CD14-positive monocyte (primary cell): ENCODE data around the gene GALT. TPM values are rescaled to one million over a fixed set of nuclear protein-coding genes. Genes with fewer than 3 reads are reported as not detected.

Experiments used
- DNase-seq, 3 donors: peaks; one replicate each; pipeline ENCODE4 v3.0.0-alpha.2; 2011 to 2022
- H2AFZ ChIP-seq: 2 replicates; pipeline ENCODE4 v1.6.0; 2012; ENCODE audit warnings: mild to moderate bottlenecking, low read depth, low read length, inconsistent platforms; ENCODE audit not compliant: insufficient read depth, poor library complexity, severe bottlenecking
- H3K27ac ChIP-seq, 2 donors: 1 replicate in 1 of 2; 2 replicates in 1 of 2; pipeline ENCODE4 v1.5.1; 2012 to 2013; ENCODE audit warnings: low read length in 2 of 2, control low read depth in 1 of 2, inconsistent platforms in 1 of 2, low read depth in 1 of 2, mild to moderate bottlenecking in 1 of 2
- H3K27me3 ChIP-seq, 2 donors: one replicate each; pipeline versions ENCODE4 v1.6.0 to v1.6.1; 2011 to 2013; ENCODE audit warnings: low read length in 2 of 2; ENCODE audit not compliant: control insufficient read depth in 2 of 2, insufficient read depth in 2 of 2
- H3K36me3 ChIP-seq, 2 donors: replicated peaks in 1 of 2; 1 replicate in 1 of 2; 2 replicates in 1 of 2; pipeline versions ENCODE4 v1.5.1 to v1.6.1; 2012 to 2013; ENCODE audit warnings: low read length in 2 of 2, control low read depth in 1 of 2, inconsistent platforms in 1 of 2, mild to moderate bottlenecking in 1 of 2; ENCODE audit not compliant: insufficient read depth in 2 of 2, control insufficient read depth in 1 of 2
- H3K4me1 ChIP-seq, 2 donors: 1 replicate in 1 of 2; 2 replicates in 1 of 2; pipeline versions ENCODE4 v1.5.1 to v1.6.1; 2012 to 2013; ENCODE audit warnings: low read length in 2 of 2, control low read depth in 1 of 2, inconsistent platforms in 1 of 2, mild to moderate bottlenecking in 1 of 2, moderate library complexity in 1 of 2; ENCODE audit not compliant: insufficient read depth in 2 of 2, control insufficient read depth in 1 of 2
- H3K4me2 ChIP-seq: replicated peaks from 2 replicates; pipeline ENCODE3; 2012; ENCODE audit warnings: low read length, moderate library complexity, mild to moderate bottlenecking; ENCODE audit not compliant: poor library complexity, severe bottlenecking; ENCODE audit errors: extremely low read depth
- H3K4me3 ChIP-seq, 3 experiments: fragments of 200-600 bp in 1 of 3; sonication (generic) in 1 of 3; replicated peaks in 1 of 3; 1 replicate in 2 of 3; 2 replicates in 1 of 3; pipeline ENCODE4 v1.5.1; 2011 to 2013; ENCODE audit warnings: low read length in 3 of 3, mild to moderate bottlenecking in 3 of 3, control low read depth in 2 of 3, low read depth in 2 of 3, inconsistent platforms in 1 of 3, moderate library complexity in 1 of 3
- H3K79me2 ChIP-seq: 2 replicates; pipeline ENCODE4 v1.6.0; 2012; ENCODE audit warnings: mild to moderate bottlenecking, control low read depth, inconsistent platforms, low read length, moderate library complexity; ENCODE audit not compliant: insufficient read depth
- H3K9ac ChIP-seq: 2 replicates; pipeline ENCODE4 v1.6.0; 2017; ENCODE audit warnings: low read length, mild to moderate bottlenecking; ENCODE audit not compliant: insufficient read depth, poor library complexity, severe bottlenecking
- H3K9me3 ChIP-seq, 2 donors: replicated peaks in 1 of 2; 1 replicate in 1 of 2; 2 replicates in 1 of 2; pipeline versions ENCODE4 v1.5.1 to v1.6.1; 2012 to 2013; ENCODE audit warnings: low read length in 2 of 2, control low read depth in 1 of 2; ENCODE audit not compliant: control insufficient read depth in 1 of 2, insufficient read depth in 1 of 2
- H4K20me1 ChIP-seq: 2 replicates; pipeline ENCODE4 v1.6.0; 2012; ENCODE audit warnings: mild to moderate bottlenecking, low read length, control low read depth, moderate library complexity; ENCODE audit not compliant: insufficient read depth
- H3K27ac Mint-ChIP-seq, 7 donors: one replicate each; pipeline ENCODE4 v1.8.0; 2020; ENCODE audit warnings: mild to moderate bottlenecking in 7 of 7, mixed read lengths in 7 of 7, moderate library complexity in 6 of 7, inconsistent platforms in 2 of 7
- H3K27me3 Mint-ChIP-seq, 3 donors: one replicate each; pipeline ENCODE4 v1.8.0; 2021 to 2022; ENCODE audit warnings: low read depth in 3 of 3, mild to moderate bottlenecking in 3 of 3, mixed read lengths in 3 of 3, moderate library complexity in 3 of 3, inconsistent platforms in 1 of 3
- H3K36me3 Mint-ChIP-seq, 2 donors: one replicate each; pipeline ENCODE4 v1.8.0; 2020; ENCODE audit warnings: mixed read lengths in 2 of 2, inconsistent platforms in 1 of 2, mild to moderate bottlenecking in 1 of 2
- H3K4me1 Mint-ChIP-seq: one replicate; pipeline ENCODE4 v1.8.0; 2020; ENCODE audit warnings: mild to moderate bottlenecking, mixed read lengths
- H3K4me3 Mint-ChIP-seq, 2 donors: one replicate each; pipeline ENCODE4 v1.8.0; 2020; ENCODE audit warnings: mild to moderate bottlenecking in 2 of 2, mixed read lengths in 2 of 2, moderate library complexity in 1 of 2
- H3K9me3 Mint-ChIP-seq, 7 donors: one replicate each; pipeline ENCODE4 v1.8.0; 2020 to 2022; ENCODE audit warnings: mixed read lengths in 7 of 7, mild to moderate bottlenecking in 6 of 7, moderate library complexity in 6 of 7, inconsistent platforms in 2 of 7
- WGBS: methylation state at CpG from one replicate; pipeline ENCODE4 v1.1.5; 2013; ENCODE audit warnings: missing lambda C conversion rate; ENCODE audit not compliant: insufficient coverage; 5-methylcytosine and 5-hydroxymethylcytosine counted together
- intact Hi-C, 2 donors: fragments of 100-400 bp; cut with micrococcal nuclease; formaldehyde crosslinking; loops; one replicate each; pipeline versions ENCODE4 v1.15.0 to v1.15.1; 2023
- polyA plus RNA-seq, 3 donors: library from polyadenylated mRNA; depleted of rRNA in 1 of 3; unstranded in 2 of 3; stranded (reverse) in 1 of 3; fragments of 300-500 nt in 2 of 3; fragments of >200 nt in 1 of 3; fragmentation: Illumina TruSeq in 2 of 3; gene quantifications; 1 replicate in 2 of 3; 2 replicates in 1 of 3; pipeline ENCODE4 v1.2.3, GENCODE V29; 2012 to 2021
- TF ChIP-seq, protein P1 (sequence below): fragments of 200-600 bp; IDR thresholded peaks from one replicate; pipeline ENCODE4 v1.8.0; 2022; ENCODE audit warnings: antibody characterized with exemption, mild to moderate bottlenecking

The GALT gene
- polyA plus RNA-seq, 3 donors, result 25.6 to 103 (median 26.9) TPM

DNA sequence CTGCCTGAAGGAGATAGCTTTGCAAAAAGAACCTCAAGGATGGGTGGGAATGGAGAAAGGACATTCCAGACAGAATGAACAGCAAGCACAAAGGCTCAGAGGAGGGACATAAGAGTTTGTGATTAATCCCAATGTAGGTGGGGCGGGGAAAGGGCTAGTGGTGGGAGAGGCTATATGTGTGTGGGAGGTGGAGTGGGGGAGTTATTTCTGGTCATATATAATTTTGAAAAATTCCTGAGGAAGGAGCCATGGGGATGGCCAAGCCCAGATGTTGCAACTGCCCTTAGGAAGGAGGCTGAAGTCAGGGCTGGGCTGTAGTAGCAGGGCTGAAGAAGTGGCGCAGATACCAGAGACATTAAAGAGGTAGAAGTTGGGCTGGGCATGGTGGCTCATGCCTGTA, 29.4 kb downstream of the GALT start:
- Mint-ChIP-seq H3K27me3 (peaks cover 0 to 4% (median 0%) of the 10 kb centered on the region in 3 donors), H3K27ac (no peak overlapping the region), H3K9me3 (peaks cover 0 to 1% (median 0%) of the 10 kb centered on the region in 7 donors), H3K4me1 (no peaks in the 10 kb centered on the region), H3K4me3 (no peak overlapping the region), H3K36me3 (peaks cover 0 to 8% of the 10 kb centered on the region in 2 donors)
- intact Hi-C loops, result loop anchor here in 1 of 2 donors (1.0 kb wide), 1 partner anchor 26 kb away; no protein-coding TSS in a partner anchor
- no peak overlapping the region for H3K4me2 ChIP-seq
- H3K4me3 ChIP-seq, result no peak overlapping the region
- H3K9me3 ChIP-seq, result no peaks in the 10 kb centered on the region
- H3K36me3 ChIP-seq, result no peaks in the 10 kb centered on the region
- no peaks in the 10 kb centered on the region for H3K79me2 ChIP-seq
- WGBS, result 86% methylated on average over 1 of the region's 2 CpGs
- no peak overlapping the region for H3K27ac ChIP-seq
- H2AFZ ChIP-seq, result no peak overlapping the region
- no peaks in the 10 kb centered on the region for H4K20me1 ChIP-seq
- TF ChIP-seq, protein P1, sequence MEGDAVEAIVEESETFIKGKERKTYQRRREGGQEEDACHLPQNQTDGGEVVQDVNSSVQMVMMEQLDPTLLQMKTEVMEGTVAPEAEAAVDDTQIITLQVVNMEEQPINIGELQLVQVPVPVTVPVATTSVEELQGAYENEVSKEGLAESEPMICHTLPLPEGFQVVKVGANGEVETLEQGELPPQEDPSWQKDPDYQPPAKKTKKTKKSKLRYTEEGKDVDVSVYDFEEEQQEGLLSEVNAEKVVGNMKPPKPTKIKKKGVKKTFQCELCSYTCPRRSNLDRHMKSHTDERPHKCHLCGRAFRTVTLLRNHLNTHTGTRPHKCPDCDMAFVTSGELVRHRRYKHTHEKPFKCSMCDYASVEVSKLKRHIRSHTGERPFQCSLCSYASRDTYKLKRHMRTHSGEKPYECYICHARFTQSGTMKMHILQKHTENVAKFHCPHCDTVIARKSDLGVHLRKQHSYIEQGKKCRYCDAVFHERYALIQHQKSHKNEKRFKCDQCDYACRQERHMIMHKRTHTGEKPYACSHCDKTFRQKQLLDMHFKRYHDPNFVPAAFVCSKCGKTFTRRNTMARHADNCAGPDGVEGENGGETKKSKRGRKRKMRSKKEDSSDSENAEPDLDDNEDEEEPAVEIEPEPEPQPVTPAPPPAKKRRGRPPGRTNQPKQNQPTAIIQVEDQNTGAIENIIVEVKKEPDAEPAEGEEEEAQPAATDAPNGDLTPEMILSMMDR, result no peak
- H3K4me1 ChIP-seq, result no peaks in the 10 kb centered on the region
- no peak overlapping the region for H3K9ac ChIP-seq
- no peaks in the 10 kb centered on the region for H3K27me3 ChIP-seq
- no peak for DNase-seq

DNA sequence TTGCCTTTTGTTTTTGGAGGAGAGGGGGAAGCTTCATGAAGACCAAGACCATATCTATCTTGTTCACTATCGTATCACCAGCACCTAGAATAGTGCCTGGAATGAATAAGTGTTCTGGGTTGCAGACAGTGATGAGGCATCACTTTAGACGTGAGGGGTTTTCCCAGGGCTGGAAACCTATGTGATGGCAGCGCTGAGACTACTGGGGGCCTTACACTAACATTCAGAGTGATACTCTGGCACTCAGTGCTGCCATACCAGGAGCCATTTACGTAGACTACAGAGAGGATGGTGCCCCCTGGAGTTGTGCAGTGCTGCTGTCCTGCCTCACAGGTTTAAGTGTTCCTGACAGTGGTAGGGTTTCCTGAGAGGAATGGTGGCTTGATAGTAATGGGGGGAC, 37.7 kb downstream of the GALT start:
- H3K4me3 ChIP-seq, result no peak overlapping the region
- intact Hi-C loops, result no loop called here
- TF ChIP-seq, protein P1, result no peak
- Mint-ChIP-seq H3K9me3 (peaks cover 0 to 3% (median 0%) of the 10 kb centered on the region in 7 donors), H3K27ac (no peak overlapping the region), H3K4me3 (no peak overlapping the region), H3K4me1 (peaks cover 20% of the 10 kb centered on the region), H3K36me3 (no peaks in the 10 kb centered on the region), H3K27me3 (peaks cover 0 to 6% (median 0%) of the 10 kb centered on the region in 3 donors)
- H3K27ac ChIP-seq, result no peak overlapping the region
- 93% methylated on average over 3 of the region's 4 CpGs for WGBS
- H2AFZ ChIP-seq, result no peak overlapping the region
- H3K4me1 ChIP-seq, result peaks cover 12% of the 10 kb centered on the region in 2 donors
- no peaks in the 10 kb centered on the region for H4K20me1 ChIP-seq
- H3K9ac ChIP-seq, result no peak overlapping the region
- H3K79me2 ChIP-seq, result no peaks in the 10 kb centered on the region
- DNase-seq, result no peak
- H3K9me3 ChIP-seq, result no peaks in the 10 kb centered on the region
- H3K4me2 ChIP-seq, result no peak overlapping the region
- H3K27me3 ChIP-seq, result no peaks in the 10 kb centered on the region
- H3K36me3 ChIP-seq, result no peaks in the 10 kb centered on the region
